NOMO-1 treated with DMSO at 0.1 percent for 48 hours (cell line): ENCODE results near the gene FPGS.

Experiments used
- DNase-seq: peaks from one replicate; lab custom pipeline; 2025; ENCODE audit not compliant: unreplicated experiment; lab: John Stamatoyannopoulos, UW

The FPGS gene

GRCh38 chr9:127856094-127856728 is 53.5 kb downstream of the FPGS start:
- no peak for DNase-seq

- DNase-seq, result no peak
Measured at GRCh38 chr9:127856729-127857116, 54.0 kb downstream of the FPGS start.

GRCh38 chr9:127857278-127857677 is 54.6 kb downstream of the FPGS start:
- DNase-seq, result no peak

GRCh38 chr9:127858041-127858512 is 55.4 kb downstream of the FPGS start:
- no peak for DNase-seq

GRCh38 chr9:127860260-127860659 is 57.6 kb downstream of the FPGS start:
- no peak for DNase-seq

- DNase-seq, result no peak
Measured at GRCh38 chr9:127860779-127861178, 58.1 kb downstream of the FPGS start.

- DNase-seq, result peak; percentile 84
Measured at GRCh38 chr9:127862075-127863011, 59.7 kb downstream of the FPGS start.

GRCh38 chr9:127863191-127863621 is 60.5 kb downstream of the FPGS start:
- DNase-seq, result no peak
